ENCODE measurements around the gene MORF4L1.

Gene MORF4L1

DNA sequence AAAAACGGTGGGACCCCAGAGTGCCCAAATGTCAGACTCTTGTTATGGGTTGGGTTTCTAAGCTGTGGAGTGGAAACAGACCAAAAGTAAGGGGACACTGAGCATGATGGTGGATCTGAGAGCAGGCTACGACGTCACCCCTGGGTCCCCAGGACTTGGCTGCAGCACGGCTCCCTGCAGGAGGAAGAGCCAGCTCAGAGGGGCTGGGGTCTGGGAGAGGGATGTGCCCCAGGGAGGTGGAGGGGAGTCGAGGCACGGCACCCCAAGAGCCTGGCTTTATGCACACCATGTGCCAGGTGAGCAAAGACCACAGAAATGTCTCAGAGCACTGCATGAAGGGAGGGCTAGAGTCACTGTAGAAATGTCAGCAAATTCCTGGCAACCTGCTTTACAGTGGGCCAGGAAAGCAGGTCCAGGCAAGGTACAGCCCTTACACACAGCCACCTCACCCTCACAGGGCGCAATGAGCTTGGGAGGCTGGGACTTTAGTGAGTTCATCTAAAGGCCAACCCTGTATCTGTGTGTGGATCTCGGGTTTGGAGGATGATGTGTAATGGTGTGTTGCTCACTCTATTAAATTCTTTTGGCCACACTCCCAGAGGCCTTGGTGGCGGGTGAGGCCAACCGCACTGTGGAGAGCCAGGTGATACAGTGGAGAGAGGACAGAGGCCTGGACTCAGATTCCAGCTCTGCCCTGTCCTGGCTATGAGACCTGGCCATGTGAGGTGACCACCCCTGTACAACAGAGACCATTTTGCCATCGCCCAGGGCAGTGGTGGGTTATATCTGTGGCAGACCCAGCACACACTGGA is 58.1 kb downstream of the MORF4L1 start:
- Histone ChIP-seq H3K4me1 (ENCODE audit: control insufficient read depth, low read length) (no peaks in the 10 kb centered on the region), H3K27ac (ENCODE audit: low read depth, low read length) (no peak overlapping the region)
- TF ChIP-seq, protein P1, sequence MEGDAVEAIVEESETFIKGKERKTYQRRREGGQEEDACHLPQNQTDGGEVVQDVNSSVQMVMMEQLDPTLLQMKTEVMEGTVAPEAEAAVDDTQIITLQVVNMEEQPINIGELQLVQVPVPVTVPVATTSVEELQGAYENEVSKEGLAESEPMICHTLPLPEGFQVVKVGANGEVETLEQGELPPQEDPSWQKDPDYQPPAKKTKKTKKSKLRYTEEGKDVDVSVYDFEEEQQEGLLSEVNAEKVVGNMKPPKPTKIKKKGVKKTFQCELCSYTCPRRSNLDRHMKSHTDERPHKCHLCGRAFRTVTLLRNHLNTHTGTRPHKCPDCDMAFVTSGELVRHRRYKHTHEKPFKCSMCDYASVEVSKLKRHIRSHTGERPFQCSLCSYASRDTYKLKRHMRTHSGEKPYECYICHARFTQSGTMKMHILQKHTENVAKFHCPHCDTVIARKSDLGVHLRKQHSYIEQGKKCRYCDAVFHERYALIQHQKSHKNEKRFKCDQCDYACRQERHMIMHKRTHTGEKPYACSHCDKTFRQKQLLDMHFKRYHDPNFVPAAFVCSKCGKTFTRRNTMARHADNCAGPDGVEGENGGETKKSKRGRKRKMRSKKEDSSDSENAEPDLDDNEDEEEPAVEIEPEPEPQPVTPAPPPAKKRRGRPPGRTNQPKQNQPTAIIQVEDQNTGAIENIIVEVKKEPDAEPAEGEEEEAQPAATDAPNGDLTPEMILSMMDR (IDR thresholded peaks at IDR 0.05; ENCODE audit: low read depth, low read length, poor library complexity, severe bottlenecking), result no peak
- TF ChIP-seq EZH2phosphoT487 (IDR thresholded peaks at IDR 0.05; ENCODE audit: borderline replicate concordance, low read length), result no peak

DNA sequence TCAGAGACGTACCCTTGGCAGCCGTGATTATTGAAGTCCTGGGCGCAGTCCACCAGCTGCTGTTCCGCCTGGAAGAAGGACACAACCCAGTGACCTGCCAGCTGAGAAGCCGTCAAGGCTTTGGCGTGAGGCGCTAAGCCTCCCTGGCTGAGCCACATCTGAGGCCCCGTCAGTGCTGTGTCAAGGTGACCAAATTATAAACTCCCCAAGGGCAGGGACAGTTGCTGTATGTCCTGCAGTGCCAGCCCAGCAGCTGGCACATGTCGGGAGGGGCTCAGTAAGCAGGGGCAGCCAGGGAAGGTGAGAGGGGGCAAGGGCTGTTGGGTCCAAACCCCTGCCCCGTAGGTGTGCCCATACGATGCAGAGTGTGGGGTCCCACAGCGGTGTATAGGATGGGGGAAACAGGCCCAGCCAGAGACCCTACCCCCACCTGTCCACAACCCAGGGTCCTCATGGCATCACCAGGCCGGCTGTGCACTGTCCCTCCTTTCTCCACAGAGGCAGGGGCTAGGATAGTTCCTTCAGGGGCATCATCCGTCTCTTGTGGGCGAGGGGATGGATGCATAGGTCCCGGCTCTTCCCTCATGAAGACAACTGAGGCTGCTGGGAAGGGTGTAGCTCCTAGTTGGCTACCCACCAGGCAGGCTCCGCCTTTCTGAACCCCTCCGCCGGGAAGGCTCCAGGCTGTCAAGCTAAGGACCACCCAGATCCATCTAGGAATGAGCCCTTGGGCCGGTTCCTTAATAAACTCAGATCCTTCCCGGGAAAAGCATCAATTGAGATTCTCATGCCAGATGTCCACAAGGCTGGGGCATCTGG is 59.0 kb downstream of the MORF4L1 start:
- H3K9me2 ChIP-seq (replicated peaks; ENCODE audit: control insufficient read depth, low read length), result no peaks in the 10 kb centered on the region
- no peaks in the 10 kb centered on the region for H3K27me3 ChIP-seq (ENCODE audit: control insufficient read depth, low read length)
- H3K9me3 ChIP-seq (ENCODE audit: control insufficient read depth, insufficient read depth, low read length), result no peaks in the 10 kb centered on the region
- H3K4me3 ChIP-seq (ENCODE audit: low read length), result no peak overlapping the region
- H4K20me1 ChIP-seq (ENCODE audit: control insufficient read depth, insufficient read depth, low read depth, low read length), result no peaks in the 10 kb centered on the region
- H3K27ac ChIP-seq (ENCODE audit: low read depth, low read length), result no peak overlapping the region
- H3K79me2 ChIP-seq (ENCODE audit: control insufficient read depth, low read length), result peaks cover 4% of the 10 kb centered on the region; the same call in 1 of the 2 replicates
- no peak overlapping the region for H3K4me2 ChIP-seq (ENCODE audit: low read length)
- H3K4me1 ChIP-seq (ENCODE audit: control insufficient read depth, low read length), result no peaks in the 10 kb centered on the region
- H3F3A ChIP-seq (ENCODE audit: control insufficient read depth, insufficient read depth), result no peaks in the 10 kb centered on the region
- peaks cover 95% of the 10 kb centered on the region for H3K36me3 ChIP-seq (ENCODE audit: control insufficient read depth, low read length)
- TF ChIP-seq EZH2phosphoT487 (IDR thresholded peaks at IDR 0.05; ENCODE audit: borderline replicate concordance, low read length), result no peak
- TF ChIP-seq, protein P1 (IDR thresholded peaks at IDR 0.05; ENCODE audit: low read depth, low read length, poor library complexity, severe bottlenecking), result no peak

More for the DNA sequence above, 58.1 kb downstream of the MORF4L1 start:
- Histone ChIP-seq H3K27me3 (ENCODE audit: control insufficient read depth, low read length) (no peaks in the 10 kb centered on the region), H3F3A (ENCODE audit: control insufficient read depth, insufficient read depth) (no peaks in the 10 kb centered on the region), H3K4me3 (ENCODE audit: low read length) (no peak overlapping the region), H3K36me3 (ENCODE audit: control insufficient read depth, low read length) (peaks cover 95% of the 10 kb centered on the region), H3K9me2 (replicated peaks; ENCODE audit: control insufficient read depth, low read length) (no peaks in the 10 kb centered on the region), H4K20me1 (ENCODE audit: control insufficient read depth, insufficient read depth, low read depth, low read length) (no peaks in the 10 kb centered on the region), H3K79me2 (ENCODE audit: control insufficient read depth, low read length) (peaks cover 2% of the 10 kb centered on the region; the same call in 1 of the 2 replicates), H3K4me2 (ENCODE audit: low read length) (no peak overlapping the region), H3K9me3 (ENCODE audit: control insufficient read depth, insufficient read depth, low read length) (no peaks in the 10 kb centered on the region)

DNA sequence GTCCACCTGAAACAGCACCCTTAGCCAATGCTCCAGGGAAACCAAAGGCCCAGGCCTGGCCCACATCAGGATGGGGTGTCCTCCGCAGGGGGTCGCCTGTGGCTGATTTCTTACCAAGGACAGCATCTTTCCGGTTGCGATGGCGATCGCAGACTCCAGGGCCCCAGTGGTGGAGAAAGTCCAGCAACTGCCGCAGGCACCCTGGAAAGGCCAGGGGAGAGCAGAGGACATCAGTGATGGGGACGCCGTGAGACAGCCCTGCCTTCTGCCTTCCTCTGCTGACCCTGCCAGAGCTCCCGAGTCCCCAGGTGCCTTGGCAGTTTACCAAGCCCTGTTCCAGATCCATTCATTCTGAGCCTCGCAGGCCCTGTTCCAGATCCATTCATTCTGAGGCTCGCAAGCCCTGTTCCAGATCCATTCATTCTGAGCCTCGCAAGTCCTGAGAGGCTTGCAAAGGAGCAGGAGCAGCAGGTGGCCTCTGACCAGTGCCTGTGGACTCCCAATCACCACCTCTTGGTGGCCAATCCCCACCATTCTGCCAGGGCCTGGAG is 59.6 kb downstream of the MORF4L1 start:
- peaks cover 4% of the 10 kb centered on the region; the same call in 1 of the 2 replicates for H4K20me1 ChIP-seq (ENCODE audit: control insufficient read depth, insufficient read depth, low read depth, low read length)
- H3K4me1 ChIP-seq (ENCODE audit: control insufficient read depth, low read length), result no peaks in the 10 kb centered on the region
- no peaks in the 10 kb centered on the region for H3K9me3 ChIP-seq (ENCODE audit: control insufficient read depth, insufficient read depth, low read length)
- H3F3A ChIP-seq (ENCODE audit: control insufficient read depth, insufficient read depth), result no peaks in the 10 kb centered on the region
- no peaks in the 10 kb centered on the region for H3K9me2 ChIP-seq (replicated peaks; ENCODE audit: control insufficient read depth, low read length)
- H3K4me2 ChIP-seq (ENCODE audit: low read length), result no peak overlapping the region
- no peak overlapping the region for H3K27ac ChIP-seq (ENCODE audit: low read depth, low read length)
- no peak for TF ChIP-seq EZH2phosphoT487 (IDR thresholded peaks at IDR 0.05; ENCODE audit: borderline replicate concordance, low read length)
- TF ChIP-seq, protein P1 (IDR thresholded peaks at IDR 0.05; ENCODE audit: low read depth, low read length, poor library complexity, severe bottlenecking), result no peak
- no peak overlapping the region for H3K4me3 ChIP-seq (ENCODE audit: low read length)
- H3K36me3 ChIP-seq (ENCODE audit: control insufficient read depth, low read length), result peaks cover 95% of the 10 kb centered on the region
- H3K79me2 ChIP-seq (ENCODE audit: control insufficient read depth, low read length), result peaks cover 10% of the 10 kb centered on the region
- no peaks in the 10 kb centered on the region for H3K27me3 ChIP-seq (ENCODE audit: control insufficient read depth, low read length)
